PC-3 (cell line): ENCODE data around the gene TARBP1. TPM values are rescaled to one million over a fixed set of nuclear protein-coding genes. Genes with fewer than 3 reads are reported as not detected.

Experiments used
- ATAC-seq: fragments of 200-7000 bp; cut with Tn5 transposase; 2 replicates; pipeline ENCODE4 v1.9.1; 2020; ENCODE audit warnings: mild to moderate bottlenecking, moderate library complexity
- BruUV-seq: library from RNA; stranded (reverse); fragments of 400-500 nt; replicated peaks from 2 replicates; lab custom pipeline; 2021; lab: Mats Ljungman, UMichigan
- CTCF ChIA-PET: fragments of 300-600 bp; sonication (Branson Sonifier 250); formaldehyde crosslinking; loops from one replicate; lab custom pipeline; 2022; ENCODE audit warnings: antibody characterized with exemption; lab: Charles Lee
- POLR2A ChIA-PET: fragments of 300-600 bp; sonication (Branson Sonifier 250); formaldehyde crosslinking; loops from one replicate; lab custom pipeline; 2022; ENCODE audit warnings: antibody characterized with exemption; ENCODE audit not compliant: unreplicated experiment; lab: Charles Lee
- DNase-seq: peaks from one replicate; pipeline ENCODE4 v3.0.0-alpha.2; 2015
- H2AFZ ChIP-seq: fragments of 300-600 bp; sonication (generic); 2 replicates; pipeline ENCODE4 v1.6.0; 2016; ENCODE audit warnings: antibody characterized with exemption, low read length
- H3F3A ChIP-seq: fragments of 300-600 bp; sonication (generic); one replicate; pipeline ENCODE4 v1.6.0; 2017; ENCODE audit warnings: antibody characterized with exemption, low read length, control low read depth, mild to moderate bottlenecking; ENCODE audit not compliant: unreplicated experiment
- H3K27ac ChIP-seq: fragments of 300-600 bp; sonication (generic); 2 replicates; pipeline ENCODE4 v1.5.1; 2016; ENCODE audit warnings: mild to moderate bottlenecking, low read length
- H3K27me3 ChIP-seq: fragments of 300-600 bp; sonication (generic); 2 replicates; pipeline ENCODE4 v1.6.1; 2016; ENCODE audit warnings: low read length, mixed read lengths
- H3K36me3 ChIP-seq: fragments of 300-600 bp; sonication (generic); 2 replicates; pipeline ENCODE4 v1.6.1; 2016; ENCODE audit warnings: low read depth, mixed run types, low read length, mixed read lengths
- H3K4me1 ChIP-seq: fragments of 300-600 bp; sonication (generic); 2 replicates; pipeline ENCODE4 v1.5.1; 2016; ENCODE audit warnings: low read length; ENCODE audit not compliant: insufficient read depth
- H3K4me2 ChIP-seq: fragments of 300-600 bp; sonication (generic); 2 replicates; pipeline ENCODE4 v1.6.0; 2016; ENCODE audit warnings: low read length
- H3K4me3 ChIP-seq: fragments of 300-600 bp; sonication (generic); 2 replicates; pipeline ENCODE4 v1.5.1; 2016; ENCODE audit warnings: mild to moderate bottlenecking, low read length, mixed read lengths
- H3K79me2 ChIP-seq: fragments of 300-600 bp; sonication (generic); 2 replicates; pipeline ENCODE4 v1.6.1; 2017; ENCODE audit warnings: low read length, mixed read lengths
- H3K9ac ChIP-seq: fragments of 300-600 bp; sonication (generic); 2 replicates; pipeline ENCODE4 v1.6.0; 2016; ENCODE audit warnings: mild to moderate bottlenecking, low read length
- H3K9me2 ChIP-seq: fragments of 300-600 bp; sonication (generic); replicated peaks from 2 replicates; pipeline ENCODE4 v1.6.1; 2016; ENCODE audit warnings: mixed run types, low read length, mixed read lengths
- H3K9me3 ChIP-seq: fragments of 300-600 bp; sonication (generic); 2 replicates; pipeline ENCODE4 v1.6.1; 2016; ENCODE audit warnings: low read length, mixed read lengths
- H4K20me1 ChIP-seq: fragments of 300-600 bp; sonication (generic); 2 replicates; pipeline ENCODE4 v1.6.1; 2016; ENCODE audit warnings: low read length, mixed read lengths
- EZH2 ChIP-seq: fragments of 300-600 bp; sonication (generic); IDR thresholded peaks from one replicate; pipeline ENCODE4 v1.6.1; 2017; ENCODE audit warnings: antibody characterized with exemption, mild to moderate bottlenecking, low read length; ENCODE audit not compliant: unreplicated experiment
- EZH2phosphoT487 ChIP-seq: fragments of 300-600 bp; sonication (generic); IDR thresholded peaks from 2 replicates; pipeline ENCODE4 v1.6.1; 2018; ENCODE audit warnings: mild to moderate bottlenecking, antibody characterized with exemption, low read length, borderline replicate concordance
- intact Hi-C: fragments of 100-400 bp; cut with micrococcal nuclease; formaldehyde crosslinking; loops from 2 replicates; pipeline ENCODE4 v1.9.0; 2023
- total RNA-seq: library from RNA; depleted of rRNA; stranded (reverse); fragments of >200 nt; gene quantifications from 2 replicates; pipeline ENCODE4 v1.2.3, GENCODE V29; 2014
- TF ChIP-seq, protein P1 (sequence below): fragments of 300-600 bp; sonication (generic); conservative IDR thresholded peaks from 2 replicates; pipeline ENCODE4 v1.5.1; 2017; ENCODE audit warnings: antibody characterized with exemption, low read depth, mild to moderate bottlenecking, low read length

TARBP1 gene
- total RNA-seq, 1 experiment from 2014 or later: 15.1 TPM

DNA sequence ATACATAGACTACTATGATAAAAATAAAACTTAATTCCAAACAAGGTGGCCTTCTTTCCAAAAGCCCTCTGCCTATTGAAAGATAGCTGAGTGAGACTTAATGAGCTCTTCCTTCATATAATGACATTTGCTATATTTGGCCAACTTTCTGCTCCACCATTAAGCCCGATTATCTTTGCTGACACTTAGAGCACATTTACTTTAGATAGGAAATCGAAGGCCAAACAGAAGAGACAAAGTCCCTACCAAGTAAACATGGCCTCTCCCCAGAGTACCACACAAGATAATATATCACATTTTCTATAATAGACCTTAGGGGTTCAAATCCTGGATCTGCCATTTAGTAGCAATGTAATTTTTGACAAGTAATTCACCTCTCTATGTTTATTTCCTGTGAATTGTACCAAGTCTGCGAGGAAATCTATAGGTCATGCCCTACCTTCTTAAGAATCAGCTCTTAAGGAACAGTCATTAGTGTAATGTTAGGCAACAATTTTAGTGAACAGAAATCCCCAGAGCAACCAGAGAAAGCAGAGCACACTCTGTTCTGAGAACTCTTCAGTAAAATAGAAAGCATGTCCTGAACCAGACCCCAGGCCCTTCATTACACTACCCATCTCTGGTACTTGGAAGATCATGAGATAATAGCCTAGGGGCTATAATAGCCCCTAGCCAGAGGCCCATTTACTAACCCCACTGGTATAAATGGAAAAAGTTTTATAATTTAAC lies 123.0 kb downstream of the TARBP1 start:
- peak overlapping the region; percentile 92 for H2AFZ ChIP-seq
- no peak for ATAC-seq
- peaks cover 8% of the 10 kb centered on the region; the same call in 1 of the 2 replicates for H3K79me2 ChIP-seq
- no peak overlapping the region for H3K27ac ChIP-seq
- H3K27me3 ChIP-seq: no peaks in the 10 kb centered on the region
- peak overlapping the region; percentile 84 for H3K4me2 ChIP-seq
- H3K4me1 ChIP-seq: peaks cover 6% of the 10 kb centered on the region
- H3K9ac ChIP-seq: peak overlapping the region; percentile 73; the same call in 1 of the 2 replicates
- CTCF ChIA-PET: no interaction called here
- POLR2A ChIA-PET: no interaction called here
- no TSS peak for BruUV-seq
- H3K4me3 ChIP-seq: peak overlapping the region; percentile 80
- no peaks in the 10 kb centered on the region for H3K9me2 ChIP-seq
- no peaks in the 10 kb centered on the region for H3K9me3 ChIP-seq
- no peaks in the 10 kb centered on the region for H3F3A ChIP-seq
- TF ChIP-seq EZH2phosphoT487 (no peak), EZH2 (no peak)
- TF ChIP-seq, protein P1, sequence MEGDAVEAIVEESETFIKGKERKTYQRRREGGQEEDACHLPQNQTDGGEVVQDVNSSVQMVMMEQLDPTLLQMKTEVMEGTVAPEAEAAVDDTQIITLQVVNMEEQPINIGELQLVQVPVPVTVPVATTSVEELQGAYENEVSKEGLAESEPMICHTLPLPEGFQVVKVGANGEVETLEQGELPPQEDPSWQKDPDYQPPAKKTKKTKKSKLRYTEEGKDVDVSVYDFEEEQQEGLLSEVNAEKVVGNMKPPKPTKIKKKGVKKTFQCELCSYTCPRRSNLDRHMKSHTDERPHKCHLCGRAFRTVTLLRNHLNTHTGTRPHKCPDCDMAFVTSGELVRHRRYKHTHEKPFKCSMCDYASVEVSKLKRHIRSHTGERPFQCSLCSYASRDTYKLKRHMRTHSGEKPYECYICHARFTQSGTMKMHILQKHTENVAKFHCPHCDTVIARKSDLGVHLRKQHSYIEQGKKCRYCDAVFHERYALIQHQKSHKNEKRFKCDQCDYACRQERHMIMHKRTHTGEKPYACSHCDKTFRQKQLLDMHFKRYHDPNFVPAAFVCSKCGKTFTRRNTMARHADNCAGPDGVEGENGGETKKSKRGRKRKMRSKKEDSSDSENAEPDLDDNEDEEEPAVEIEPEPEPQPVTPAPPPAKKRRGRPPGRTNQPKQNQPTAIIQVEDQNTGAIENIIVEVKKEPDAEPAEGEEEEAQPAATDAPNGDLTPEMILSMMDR: no peak
- intact Hi-C loops: no loop called here
- no peaks in the 10 kb centered on the region for H3K36me3 ChIP-seq
- H4K20me1 ChIP-seq: no peaks in the 10 kb centered on the region
- DNase-seq: no peak

DNA sequence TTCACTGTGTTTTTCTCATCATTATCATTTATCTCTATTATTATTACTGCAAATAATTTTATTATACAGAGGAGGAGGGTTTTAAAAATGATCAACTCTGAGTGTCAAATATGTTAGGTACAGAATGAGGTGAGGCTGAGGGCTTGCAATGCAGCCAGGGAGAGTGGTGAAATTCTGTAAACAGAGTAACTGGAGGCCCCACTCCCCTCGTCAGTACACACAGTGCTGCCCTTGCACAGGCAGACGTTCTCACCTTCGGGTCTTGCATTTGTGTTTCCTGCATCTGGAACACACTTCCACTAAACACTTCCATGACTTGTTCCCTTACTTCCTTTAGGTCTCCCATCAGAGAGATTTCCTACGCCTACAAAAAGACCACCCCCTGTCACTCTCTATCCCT lies 130.0 kb downstream of the TARBP1 start:
- Histone ChIP-seq H3K9ac (no peak overlapping the region), H3K4me2 (no peak overlapping the region), H3K4me3 (no peak overlapping the region), H3K27me3 (no peaks in the 10 kb centered on the region), H3K36me3 (no peaks in the 10 kb centered on the region), H3K4me1 (no peaks in the 10 kb centered on the region), H3K9me3 (no peaks in the 10 kb centered on the region), H3K79me2 (no peaks in the 10 kb centered on the region), H3K27ac (no peak overlapping the region), H3K9me2 (no peaks in the 10 kb centered on the region), H3F3A (no peaks in the 10 kb centered on the region), H4K20me1 (no peaks in the 10 kb centered on the region), H2AFZ (no peak overlapping the region)
- POLR2A ChIA-PET: no interaction called here
- no peak for ATAC-seq
- no peak for TF ChIP-seq EZH2
- no TSS peak for BruUV-seq
- intact Hi-C loops: no loop called here
- CTCF ChIA-PET: no interaction called here
- no peak for DNase-seq

DNA sequence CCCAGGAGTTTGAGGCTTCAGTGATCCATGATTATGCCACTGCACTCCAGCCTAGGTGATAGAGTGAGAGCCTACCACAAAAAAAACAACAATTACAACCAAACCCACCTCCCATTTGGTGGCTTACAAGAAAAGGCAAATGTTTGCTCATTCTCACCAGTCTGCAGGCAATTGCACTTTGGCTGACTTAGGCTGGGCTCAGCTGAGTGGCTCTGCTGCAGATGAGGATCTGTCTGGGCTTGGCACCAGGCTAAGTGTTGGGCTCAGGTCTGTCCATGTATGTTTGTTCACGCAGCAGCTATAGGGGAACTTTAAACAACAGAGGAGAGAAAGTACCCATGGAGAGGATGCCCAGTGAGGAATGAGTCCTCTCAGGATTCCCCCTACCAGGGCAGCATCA lies 133.7 kb downstream of the TARBP1 start:
- CTCF ChIA-PET: no interaction called here

More for the DNA sequence above, 133.7 kb downstream of the TARBP1 start:
- no peaks in the 10 kb centered on the region for H3K4me1 ChIP-seq
- no peaks in the 10 kb centered on the region for H4K20me1 ChIP-seq
- intact Hi-C loops: no loop called here
- H3K36me3 ChIP-seq: no peaks in the 10 kb centered on the region
- no peaks in the 10 kb centered on the region for H3K27me3 ChIP-seq
- H3K27ac ChIP-seq: no peak overlapping the region
- DNase-seq (no peak), ATAC-seq (no peak)
- H3K9me2 ChIP-seq: no peaks in the 10 kb centered on the region
- H3F3A ChIP-seq: no peaks in the 10 kb centered on the region
- POLR2A ChIA-PET: no interaction called here
- no peak overlapping the region for H2AFZ ChIP-seq
- TF ChIP-seq, protein P1: no peak
- TF ChIP-seq EZH2: no peak
- TF ChIP-seq EZH2phosphoT487: no peak
- BruUV-seq: no TSS peak
- H3K79me2 ChIP-seq: no peaks in the 10 kb centered on the region
- no peaks in the 10 kb centered on the region for H3K9me3 ChIP-seq
- no peak overlapping the region for H3K4me2 ChIP-seq
- H3K9ac ChIP-seq: no peak overlapping the region
- H3K4me3 ChIP-seq: no peak overlapping the region
